HepG2 (cell line): ENCODE results near the gene CHP1. TPM values are rescaled to one million over a fixed set of nuclear protein-coding genes. Genes with fewer than 3 reads are reported as not detected.
A peak's percentile ranks its signal among the peaks of the same experiment; 100 is the strongest.

Experiments used
- ATAC-seq: fragments of 200-7000 bp; cut with Tn5 transposase; 3 replicates; pipeline ENCODE4 v1.9.1; 2020; ENCODE audit warnings: mild to moderate bottlenecking, moderate library complexity
- BruUV-seq: library from RNA; stranded (reverse); fragments of 400-500 nt; replicated peaks from 2 replicates; lab custom pipeline; 2021; lab: Mats Ljungman, UMichigan
- CTCF ChIA-PET: fragments of 300-600 bp; formaldehyde crosslinking; extraction: SDS; loops from one replicate; lab custom pipeline; 2021; ENCODE audit warnings: low total read pairs, inconsistent platforms, low intra/inter-chr PET ratio; lab: Yijun Ruan, JAX
- POLR2A ChIA-PET: fragments of 350-600 bp; sonication (Branson Sonifier 250); formaldehyde crosslinking; loops from one replicate; lab custom pipeline; 2020; ENCODE audit warnings: antibody characterized with exemption, inconsistent platforms; lab: Yijun Ruan, JAX
- DNase-seq: peaks from one replicate; pipeline ENCODE4 v3.0.0-alpha.2; 2015; ENCODE audit warnings: low spot score
- FAIRE-seq: peaks from 3 replicates; lab custom pipeline; 2011; peaks lifted over from hg19 to GRCh38; lab: Jason Lieb, UNC
- H2AFZ ChIP-seq: one replicate; pipeline ENCODE4 v1.6.1; 2011; ENCODE audit warnings: low read length, inconsistent platforms
- H3K27ac ChIP-seq: fragments of 300-600 bp; 3 replicates; pipeline ENCODE4 v1.8.0; 2011; ENCODE audit warnings: mixed run types, mild to moderate bottlenecking, mixed read lengths, low read length, inconsistent platforms; ENCODE audit not compliant: insufficient read depth; ENCODE audit errors: extremely low read length
- H3K27me3 ChIP-seq, 2 experiments: fragments of 200-600 bp in 1 of 2; 2 replicates in 1 of 2; 3 replicates in 1 of 2; pipeline versions ENCODE4 v1.6.0 to v1.8.0; 2011; ENCODE audit warnings: low read length in 2 of 2, mild to moderate bottlenecking in 2 of 2, moderate library complexity in 2 of 2, inconsistent platforms in 1 of 2; ENCODE audit not compliant: insufficient read depth in 2 of 2, control insufficient read depth in 1 of 2
- H3K36me3 ChIP-seq, 2 experiments: fragments of 200-600 bp in 1 of 2; replicated peaks in 1 of 2; 2 replicates in 1 of 2; 3 replicates in 1 of 2; pipeline versions ENCODE4 v1.5.1 to v1.8.0; 2011; ENCODE audit warnings: low read length in 2 of 2, inconsistent platforms in 1 of 2; ENCODE audit not compliant: insufficient read depth in 2 of 2, control insufficient read depth in 1 of 2
- H3K4me1 ChIP-seq: 2 replicates; pipeline ENCODE4 v1.5.1; 2012; ENCODE audit warnings: low read length, inconsistent platforms; ENCODE audit not compliant: insufficient read depth
- H3K4me2 ChIP-seq: 2 replicates; pipeline ENCODE4 v1.6.0; 2011; ENCODE audit warnings: low read depth, low read length, inconsistent platforms
- H3K4me3 ChIP-seq, 3 experiments: fragments of 200-600 bp in 1 of 3; sonication (generic), shearing (Covaris generic) in 1 of 3; replicated peaks in 1 of 3; 2 replicates each; pipeline ENCODE4 v1.5.1; 2011 to 2016; ENCODE audit warnings: low read length in 3 of 3, inconsistent platforms in 2 of 3, low read depth in 2 of 3, mild to moderate bottlenecking in 2 of 3, control low read depth in 1 of 3, mixed read lengths in 1 of 3; ENCODE audit not compliant: insufficient read depth in 1 of 3
- H3K79me2 ChIP-seq: one replicate; pipeline ENCODE4 v1.6.1; 2011; ENCODE audit warnings: low read length, inconsistent platforms; ENCODE audit not compliant: insufficient read depth
- H3K9ac ChIP-seq: 2 replicates; pipeline ENCODE4 v1.6.0; 2011; ENCODE audit warnings: mild to moderate bottlenecking, low read depth, low read length, inconsistent platforms; ENCODE audit not compliant: insufficient read depth
- H3K9me3 ChIP-seq: 2 replicates; pipeline ENCODE4 v1.5.1; 2012; ENCODE audit warnings: mild to moderate bottlenecking, low read length
- H4K20me1 ChIP-seq: 2 replicates; pipeline ENCODE4 v1.6.0; 2011; ENCODE audit warnings: inconsistent platforms, mild to moderate bottlenecking, low read length, moderate library complexity; ENCODE audit not compliant: insufficient read depth
- AHDC1 ChIP-seq: sonication (generic); formaldehyde crosslinking; IDR thresholded peaks from 2 replicates; pipeline ENCODE4 v1.5.1; 2020; ENCODE audit warnings: mild to moderate bottlenecking, missing genetic modification reagents, borderline replicate concordance
- ATF1 ChIP-seq: IDR thresholded peaks from 2 replicates; pipeline ENCODE4 v1.6.1; 2016; ENCODE audit warnings: mild to moderate bottlenecking, control low read depth
- BCL6 ChIP-seq: IDR thresholded peaks from 2 replicates; pipeline ENCODE4 v1.6.1; 2016; ENCODE audit warnings: missing genetic modification reagents, missing compliant biosample characterization
- MLXIP ChIP-seq: sonication (generic); formaldehyde crosslinking; IDR thresholded peaks from 2 replicates; pipeline ENCODE4 v1.9.0; 2021; ENCODE audit warnings: missing genetic modification reagents, borderline replicate concordance
- NCOA2 ChIP-seq: sonication (generic); formaldehyde crosslinking; IDR thresholded peaks from 2 replicates; pipeline ENCODE4 v1.8.0; 2022; ENCODE audit warnings: inconsistent platforms
- ONECUT2 ChIP-seq: sonication (generic); formaldehyde crosslinking; IDR thresholded peaks from 2 replicates; pipeline ENCODE4 v1.4.0; 2020; ENCODE audit warnings: missing genetic modification reagents
- PAX8 ChIP-seq: sonication (generic); formaldehyde crosslinking; IDR thresholded peaks from 2 replicates; pipeline ENCODE4 v1.8.0; 2022; ENCODE audit warnings: mild to moderate bottlenecking, missing genetic modification reagents, borderline replicate concordance
- TAF15 ChIP-seq: fragments of 200-400 bp; formaldehyde crosslinking; IDR thresholded peaks from one replicate; pipeline ENCODE4 v1.6.1; 2018; ENCODE audit warnings: mild to moderate bottlenecking, low read depth, low read length; ENCODE audit not compliant: poor library complexity, severe bottlenecking
- TEAD3 ChIP-seq: optimal IDR thresholded peaks from 2 replicates; pipeline ENCODE3; 2016; ENCODE audit warnings: borderline replicate concordance
- ZBTB43 ChIP-seq: sonication (generic); formaldehyde crosslinking; conservative IDR thresholded peaks from 2 replicates; pipeline ENCODE4 v1.4.0; 2020; ENCODE audit warnings: missing genetic modification reagents
- ZNF431 ChIP-seq: sonication (generic); formaldehyde crosslinking; IDR thresholded peaks from 2 replicates; pipeline ENCODE4 v1.9.0; 2022; ENCODE audit warnings: missing genetic modification reagents, low read depth, mild to moderate bottlenecking, borderline replicate concordance
- ZNF770 ChIP-seq: sonication (generic); formaldehyde crosslinking; IDR thresholded peaks from 2 replicates; pipeline ENCODE4 v1.5.0; 2020; ENCODE audit warnings: mild to moderate bottlenecking, missing genetic modification reagents
- ZNF775 ChIP-seq: sonication (generic); formaldehyde crosslinking; IDR thresholded peaks from 2 replicates; pipeline ENCODE4 v1.4.0; 2020; ENCODE audit warnings: missing genetic modification reagents, mild to moderate bottlenecking, moderate library complexity, borderline replicate concordance
- WGBS: methylation state at CpG from one replicate; pipeline ENCODE4 v1.1.6; 2017; ENCODE audit warnings: low lambda C conversion rate; 5-methylcytosine and 5-hydroxymethylcytosine counted together
- in situ Hi-C: cut with HindIII; loops from 2 replicates; pipeline ENCODE4 v1.10.0; 2017; ENCODE audit warnings: low pct_unique_long_range_greater_than_20kb; ENCODE audit not compliant: extremely low pct_ligation_motif_present
- intact Hi-C: fragments of 100-400 bp; cut with micrococcal nuclease; formaldehyde crosslinking; loops from one replicate; pipeline ENCODE4 v1.10.0; 2022; ENCODE audit not compliant: unreplicated experiment
- polyA plus RNA-seq, 8 experiments: library from polyadenylated mRNA; depleted of rRNA in 3 of 8; stranded (reverse) in 7 of 8; unstranded in 1 of 8; fragments of >200 nt; fragmentation: Illumina TruSeq in 4 of 8; extraction: Trizol in 4 of 8; gene quantifications; 2 replicates each; pipeline versions ENCODE4 v1.2.1 to v1.2.3, GENCODE V29; 2011 to 2016; ENCODE audit warnings: low read depth in 4 of 8, missing spikeins in 1 of 8, mixed read lengths in 1 of 8; ENCODE audit not compliant: insufficient read depth in 1 of 8
- total RNA-seq, 5 experiments: library from RNA; depleted of rRNA; stranded (reverse); fragments of >200 nt; fragmentation: Illumina TruSeq; extraction: Trizol; gene quantifications; 2 replicates each; pipeline ENCODE4 v1.2.3, GENCODE V29; 2016; ENCODE audit warnings: low read depth in 1 of 5

Gene CHP1
- total and polyA plus RNA-seq, 2 of the 13 experiments (the other 11 are each of a cell fraction or from before 2014, with no cell fraction given): 49.6 to 76.4 TPM

GRCh38 chr15:41238100-41238499, 7.0 kb downstream of the CHP1 start:
- Histone ChIP-seq H3K27me3 (no peaks in the 10 kb centered on the region), H3K27ac (peak overlapping the region; percentile 44), H3K4me2 (no peak overlapping the region), H3K9me3 (no peaks in the 10 kb centered on the region), H3K4me3 (no peak overlapping the region), H3K4me1 (peaks cover 52% of the 10 kb centered on the region), H3K9ac (no peak overlapping the region), H4K20me1 (no peaks in the 10 kb centered on the region), H3K79me2 (peaks cover 46% of the 10 kb centered on the region), H2AFZ (no peak overlapping the region), H3K36me3 (no peaks in the 10 kb centered on the region)
- in situ Hi-C loops (no loop called here), intact Hi-C loops (no loop called here)
- peak; percentile 55 for DNase-seq
- no peak for FAIRE-seq
- no TSS peak for BruUV-seq
- ChIA-PET CTCF (no interaction called here), POLR2A (no interaction called here)
- 61% methylated on average over 5 of the region's 5 CpGs for WGBS
- peak; percentile 63 for ATAC-seq
- TF ChIP-seq ONECUT2 (CRISPR knock-in tag) (peak; percentile 54; the same call in 1 of the 2 replicates), ZBTB43 (no peak), ZNF770 (peak; percentile 56; the same call in 1 of the 2 replicates), BCL6 (CRISPR knock-in tag) (no peak), MLXIP (CRISPR knock-in tag) (no peak), TEAD3 (CRISPR knock-in tag) (peak; percentile 23), PAX8 (CRISPR knock-in tag) (no peak), TAF15 (no peak), ZNF775 (CRISPR knock-in tag) (no peak), NCOA2 (CRISPR knock-in tag) (no peak), AHDC1 (no peak), ATF1 (CRISPR knock-in tag) (no peak), ZNF431 (no peak)
